GM18870 (cell line): ENCODE measurements around the gene RAD50.

Source experiments
- ATAC-seq: cut with Tn5 transposase; IDR thresholded peaks from one replicate; pipeline ENCODE4 v1.9.1; 2021; ENCODE audit warnings: moderate library complexity; ENCODE audit not compliant: unreplicated experiment

RAD50 gene

DNA sequence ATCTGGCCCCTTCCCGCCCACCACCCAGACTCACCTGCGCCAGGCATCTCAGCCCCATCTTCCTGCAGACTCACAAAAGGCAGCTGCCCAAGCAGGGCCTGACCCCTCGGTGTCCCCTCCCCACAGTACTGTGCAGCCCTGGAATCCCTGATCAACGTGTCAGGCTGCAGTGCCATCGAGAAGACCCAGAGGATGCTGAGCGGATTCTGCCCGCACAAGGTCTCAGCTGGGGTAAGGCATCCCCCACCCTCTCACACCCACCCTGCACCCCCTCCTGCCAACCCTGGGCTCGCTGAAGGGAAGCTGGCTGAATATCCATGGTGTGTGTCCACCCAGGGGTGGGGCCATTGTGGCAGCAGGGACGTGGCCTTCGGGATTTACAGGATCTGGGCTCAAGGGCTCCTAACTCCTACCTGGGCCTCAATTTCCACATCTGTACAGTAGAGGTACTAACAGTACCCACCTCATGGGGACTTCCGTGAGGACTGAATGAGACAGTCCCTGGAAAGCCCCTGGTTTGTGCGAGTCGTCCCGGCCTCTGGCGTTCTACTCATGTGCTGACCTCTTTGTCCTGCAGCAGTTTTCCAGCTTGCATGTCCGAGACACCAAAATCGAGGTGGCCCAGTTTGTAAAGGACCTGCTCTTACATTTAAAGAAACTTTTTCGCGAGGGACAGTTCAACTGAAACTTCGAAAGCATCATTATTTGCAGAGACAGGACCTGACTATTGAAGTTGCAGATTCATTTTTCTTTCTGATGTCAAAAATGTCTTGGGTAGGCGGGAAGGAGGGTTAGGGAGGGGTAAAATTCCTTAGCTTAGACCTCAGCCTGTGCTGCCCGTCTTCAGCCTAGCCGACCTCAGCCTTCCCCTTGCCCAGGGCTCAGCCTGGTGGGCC lies 103.1 kb downstream of the RAD50 start:
- ATAC-seq: no peak

GRCh38 chr5:132661231-132662003 lies 104.6 kb downstream of the RAD50 start:
- ATAC-seq: no peak

- no peak for ATAC-seq
Observed at GRCh38 chr5:132662004-132662401, 105.2 kb downstream of the RAD50 start.

- ATAC-seq: peak; percentile 73
Observed at GRCh38 chr5:132662925-132663770, 106.4 kb downstream of the RAD50 start.

DNA sequence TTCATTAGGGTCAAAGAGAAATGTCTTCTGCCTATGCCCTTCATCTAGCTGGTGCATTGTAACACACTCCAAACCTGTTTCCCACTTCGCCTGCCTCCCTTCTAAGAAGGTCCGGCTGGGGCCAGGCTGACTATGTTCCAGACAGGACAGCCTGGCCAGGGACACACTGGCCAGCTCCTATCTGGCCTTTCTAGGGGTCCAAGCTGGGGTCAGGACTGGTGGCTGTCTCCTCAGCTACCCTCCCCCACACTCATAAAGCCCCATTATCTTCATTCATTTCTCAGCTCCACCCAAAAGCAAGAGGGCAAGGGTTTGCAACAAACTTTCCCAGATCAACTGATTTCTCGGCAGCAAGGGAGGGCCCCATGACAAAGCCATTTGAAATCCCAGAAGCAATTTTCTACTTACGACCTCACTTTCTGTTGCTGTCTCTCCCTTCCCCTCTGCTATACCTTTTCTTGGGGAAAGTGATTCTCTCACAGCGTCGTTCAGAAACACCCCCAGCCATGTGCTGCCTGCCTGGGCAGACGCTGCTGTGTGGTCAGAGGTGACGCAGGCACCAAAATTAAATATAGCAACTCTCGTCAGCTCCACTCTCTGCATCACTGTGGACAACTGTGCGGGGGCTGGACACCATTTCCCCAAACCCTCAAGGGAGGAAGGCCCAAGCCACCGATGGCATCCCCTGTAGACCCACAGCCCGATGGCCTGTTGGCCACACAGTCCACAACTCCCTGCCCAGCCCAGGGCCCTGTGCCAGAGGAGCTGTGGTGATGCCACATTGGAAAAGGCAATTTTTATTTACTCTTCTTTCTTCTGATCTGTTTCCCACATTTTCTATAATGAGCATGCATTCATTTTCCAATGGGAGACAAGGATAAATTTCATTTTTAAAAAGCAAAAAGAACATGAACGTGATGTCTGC lies 107.3 kb downstream of the RAD50 start:
- ATAC-seq: peak; percentile 47

DNA sequence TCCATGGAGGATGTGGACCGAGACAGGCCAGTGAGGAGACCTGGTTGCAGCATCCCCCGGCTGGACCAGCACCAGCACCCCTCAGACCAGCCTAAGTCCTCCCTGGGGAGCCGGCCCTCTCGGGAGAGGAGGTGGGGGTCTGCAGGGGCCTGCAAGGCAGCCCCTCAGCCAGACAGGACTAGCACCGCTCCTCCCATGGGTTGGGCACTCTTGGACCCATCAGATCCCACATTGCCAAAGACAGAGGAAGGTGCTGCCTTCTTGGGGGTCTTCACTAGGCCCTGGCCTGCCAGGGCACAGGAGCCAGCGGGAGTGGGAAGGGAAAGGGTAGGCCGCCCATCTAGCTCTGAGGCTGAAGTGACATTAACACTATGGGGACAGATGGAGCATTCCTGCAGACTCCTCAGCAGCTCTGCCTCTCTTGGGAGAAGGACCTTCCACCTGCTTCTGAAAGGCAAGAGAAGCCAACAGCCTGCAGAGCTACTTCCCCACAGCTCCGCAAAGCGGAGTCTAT lies 108.0 kb downstream of the RAD50 start:
- no peak for ATAC-seq

GRCh38 chr5:132665574-132666080 lies 108.8 kb downstream of the RAD50 start:
- no peak for ATAC-seq

DNA sequence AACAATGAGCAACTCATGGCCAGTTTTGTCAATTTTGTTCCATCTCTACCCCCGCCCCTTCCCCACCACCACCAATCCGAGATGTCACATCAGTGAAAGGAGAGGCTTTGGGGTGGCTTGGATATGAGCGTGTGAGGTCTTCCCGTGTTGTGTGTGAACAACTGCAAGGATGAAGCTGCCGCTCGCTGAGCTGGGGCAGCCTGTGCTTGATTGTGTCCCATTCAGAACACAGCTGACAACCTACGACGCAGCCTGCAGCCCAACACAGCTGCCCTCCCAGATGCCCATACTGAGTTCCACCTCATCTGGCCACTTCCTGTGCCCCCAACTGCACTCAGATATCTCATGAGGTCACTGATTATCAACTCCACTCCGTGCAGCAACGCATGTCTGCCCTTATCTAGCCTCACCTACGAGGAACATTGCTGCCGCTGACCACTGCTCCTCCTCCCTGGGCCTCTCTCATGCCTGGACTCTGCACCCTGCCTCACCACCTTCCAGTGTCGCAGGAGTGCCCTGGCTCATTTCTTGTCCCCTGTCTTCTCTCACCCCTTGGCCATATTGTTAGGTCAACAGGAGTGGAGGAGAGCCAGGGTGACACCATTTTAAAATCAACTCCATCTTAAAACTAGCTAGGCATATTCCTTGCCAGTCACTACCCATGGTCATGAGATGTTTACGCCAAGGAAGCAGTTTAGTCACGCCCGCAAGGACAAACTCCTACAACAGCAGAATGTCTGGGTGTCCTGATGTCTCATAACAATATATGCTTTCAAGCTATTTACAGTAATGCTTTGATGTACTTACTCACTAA lies 109.7 kb downstream of the RAD50 start:
- no peak for ATAC-seq

DNA sequence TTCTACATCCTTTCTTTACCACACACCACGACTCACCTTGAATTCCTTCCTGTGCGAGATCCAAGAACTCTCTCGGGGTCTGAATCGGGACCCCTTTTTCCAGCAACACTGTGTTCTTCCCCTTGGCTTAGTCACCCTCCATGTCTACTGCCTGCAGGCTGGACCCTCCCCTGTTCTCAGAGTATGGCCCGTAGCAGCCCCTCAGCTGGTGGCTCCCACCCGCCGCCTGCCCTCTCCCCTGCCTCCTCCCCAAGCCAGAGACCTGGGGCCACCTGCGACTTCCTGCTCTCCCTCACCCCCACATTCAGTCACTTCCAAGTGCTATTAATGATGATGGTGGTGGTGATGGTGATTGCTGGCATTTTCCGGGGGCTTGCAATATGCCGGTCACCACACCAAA lies 110.5 kb downstream of the RAD50 start:
- no peak for ATAC-seq

DNA sequence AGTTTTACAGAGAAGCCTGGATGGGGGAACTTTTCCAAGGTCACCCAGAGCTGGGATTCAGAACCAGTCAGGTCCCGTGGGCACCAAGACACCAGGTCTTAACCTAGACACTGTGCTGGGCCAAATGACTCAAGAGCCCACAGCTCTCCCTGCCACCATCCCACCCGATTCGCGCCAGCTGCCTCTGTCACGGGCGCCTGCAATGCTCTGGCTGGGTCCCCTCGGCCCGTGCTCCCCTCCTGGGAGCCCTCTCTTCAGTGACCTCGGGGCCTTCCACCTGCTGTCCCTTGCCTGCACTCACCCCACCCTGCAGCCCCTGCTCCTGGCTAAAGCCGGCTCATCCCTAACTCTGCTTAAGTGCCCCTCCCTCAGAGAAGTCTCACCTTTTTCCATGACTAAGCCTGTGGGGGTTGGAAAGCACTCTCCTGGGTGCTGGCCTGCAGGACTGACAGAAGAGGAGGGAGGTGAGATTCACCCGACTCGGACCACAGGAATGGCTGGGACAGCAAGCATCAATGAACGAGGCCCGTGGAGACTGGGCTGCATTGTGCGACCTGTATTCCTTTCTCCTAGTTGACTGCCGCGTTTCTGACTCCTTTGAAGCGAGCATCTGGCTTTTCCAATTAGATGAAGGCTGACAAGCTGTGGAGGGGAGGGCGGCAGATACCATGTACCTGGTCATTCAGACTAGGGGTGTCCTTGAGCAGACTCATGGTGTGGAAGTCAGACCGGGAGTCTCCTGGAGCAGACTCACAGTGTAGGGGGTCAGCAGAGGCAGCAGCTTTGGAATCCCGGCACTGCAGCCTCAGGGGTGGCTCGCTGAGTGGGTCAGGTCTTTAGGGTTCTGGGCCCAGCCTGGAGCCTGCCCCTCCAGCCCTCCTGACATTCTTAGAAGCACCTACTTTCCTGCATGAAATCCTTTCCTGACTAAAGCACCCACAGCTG lies 111.3 kb downstream of the RAD50 start:
- ATAC-seq: no peak

GRCh38 chr5:132668706-132669454 lies 112.1 kb downstream of the RAD50 start:
- no peak for ATAC-seq

GRCh38 chr5:132669455-132669820 lies 112.7 kb downstream of the RAD50 start:
- no peak for ATAC-seq

DNA sequence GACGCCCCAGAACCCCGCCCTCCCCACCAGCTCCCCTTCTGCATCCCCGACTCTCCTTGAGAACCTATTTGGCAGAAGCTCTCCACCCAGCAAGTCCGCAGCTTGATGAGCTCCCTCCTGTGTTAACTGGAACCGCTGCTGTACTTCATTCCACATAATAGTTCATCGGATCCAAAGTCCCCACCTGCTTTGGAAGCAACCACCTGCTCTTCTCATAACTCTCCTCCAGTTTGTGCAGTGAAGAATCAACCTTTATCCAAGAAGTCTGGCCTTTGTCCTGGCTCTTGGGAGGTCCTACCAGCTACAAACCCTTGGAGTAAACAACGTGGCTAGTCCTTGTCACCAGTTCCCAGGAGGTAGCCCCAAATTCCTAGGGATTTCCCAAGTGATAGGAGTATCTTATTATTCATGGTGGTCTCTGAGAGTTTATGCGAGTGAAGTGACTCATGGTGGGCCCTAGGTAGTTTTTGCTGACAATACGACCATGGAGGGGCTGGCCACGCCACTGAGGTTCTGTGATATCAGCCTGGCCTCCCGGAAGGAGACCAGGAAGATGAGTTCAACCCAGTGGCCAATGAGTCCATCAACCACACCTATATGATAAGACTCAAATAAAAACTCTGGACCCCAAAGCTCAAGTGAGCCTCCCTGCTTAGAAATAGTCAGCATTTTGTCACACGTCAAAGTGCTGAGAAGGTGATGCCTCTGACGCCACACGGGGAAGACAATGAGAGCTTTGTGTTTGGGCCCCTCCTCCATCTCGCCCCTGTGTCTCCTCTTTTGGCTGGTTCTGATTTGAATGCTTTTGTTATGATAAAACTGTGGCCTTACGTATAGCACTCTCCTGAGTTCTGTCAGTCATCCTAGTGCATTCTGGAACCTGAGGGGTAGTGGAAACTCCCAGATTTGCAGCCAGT lies 113.4 kb downstream of the RAD50 start:
- no peak for ATAC-seq

DNA sequence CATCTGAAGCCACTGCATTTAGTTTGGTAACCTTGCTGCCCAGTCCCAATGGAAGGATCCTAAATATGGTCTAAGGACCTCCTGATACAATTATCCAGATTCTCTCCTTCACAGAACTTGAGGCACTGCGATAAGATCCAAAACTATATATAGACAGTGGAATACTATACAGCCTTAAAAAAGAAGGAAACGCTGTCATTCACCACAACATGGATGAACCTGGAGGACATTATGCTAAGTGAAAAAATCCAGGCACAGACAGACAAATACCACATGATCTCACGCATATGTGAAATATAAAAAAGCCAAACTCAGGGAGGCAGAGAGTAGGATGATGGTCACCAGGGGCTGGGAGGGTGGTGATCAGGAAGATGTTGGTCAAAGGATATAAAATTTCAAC lies 114.2 kb downstream of the RAD50 start:
- ATAC-seq: no peak

GRCh38 chr5:132673488-132673887 lies 116.7 kb downstream of the RAD50 start:
- ATAC-seq: no peak
